GM18870 (cell line): ENCODE measurements around the gene XPR1.
A peak's percentile ranks its signal among the peaks of the same experiment; 100 is the strongest.

Experiments
- ATAC-seq: cut with Tn5 transposase; IDR thresholded peaks from one replicate; pipeline ENCODE4 v1.9.1; 2021; ENCODE audit warnings: moderate library complexity; ENCODE audit not compliant: unreplicated experiment

The XPR1 gene

DNA sequence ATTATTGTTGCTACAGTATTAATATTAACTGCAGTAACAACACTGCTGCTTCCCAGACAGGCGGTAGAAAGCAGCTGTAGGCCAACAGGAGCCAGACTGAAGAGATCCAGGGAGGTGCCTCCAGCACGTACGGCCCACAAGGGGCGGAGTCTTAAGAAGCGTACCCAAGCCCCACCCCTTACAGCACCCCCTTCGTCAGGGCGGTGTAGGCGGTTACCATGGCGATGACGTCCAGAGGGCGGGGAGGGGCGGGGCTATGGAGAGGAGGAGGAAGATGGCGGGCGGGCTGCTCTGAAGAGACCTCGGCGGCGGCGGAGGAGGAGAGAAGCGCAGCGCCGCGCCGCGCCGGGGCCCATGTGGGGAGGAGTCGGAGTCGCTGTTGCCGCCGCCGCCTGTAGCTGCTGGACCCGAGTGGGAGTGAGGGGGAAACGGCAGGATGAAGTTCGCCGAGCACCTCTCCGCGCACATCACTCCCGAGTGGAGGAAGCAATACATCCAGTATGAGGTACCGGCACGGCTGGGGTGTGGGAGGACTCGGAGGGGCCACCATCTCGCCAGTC, at the start of gene XPR1:
TSS of gene XPR1 (plus strand) at position 257 of the 560 bp plus-strand sequence. CDS start at position 437, 180 bp downstream.
- peak; percentile 89 for ATAC-seq

DNA sequence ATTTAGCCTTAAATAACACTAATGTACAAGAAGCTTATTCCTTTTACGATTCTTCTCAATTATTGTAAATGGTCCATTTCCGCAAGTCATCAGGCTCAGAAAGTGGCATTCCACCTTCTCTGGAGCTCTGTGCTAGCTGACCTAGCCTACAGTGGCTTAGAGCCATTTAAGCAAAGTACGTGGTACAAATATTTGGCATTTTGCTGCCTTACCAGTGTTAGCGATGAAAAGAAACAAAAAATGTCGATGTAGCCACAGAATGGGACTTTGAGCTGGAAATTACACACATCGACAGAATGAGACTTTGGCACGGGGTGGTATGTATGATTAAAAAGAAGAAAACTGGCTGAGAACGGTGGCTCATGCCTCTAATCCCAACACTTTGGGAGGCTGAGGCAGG, 47.0 kb upstream of the XPR1 start:
- ATAC-seq: no peak

DNA sequence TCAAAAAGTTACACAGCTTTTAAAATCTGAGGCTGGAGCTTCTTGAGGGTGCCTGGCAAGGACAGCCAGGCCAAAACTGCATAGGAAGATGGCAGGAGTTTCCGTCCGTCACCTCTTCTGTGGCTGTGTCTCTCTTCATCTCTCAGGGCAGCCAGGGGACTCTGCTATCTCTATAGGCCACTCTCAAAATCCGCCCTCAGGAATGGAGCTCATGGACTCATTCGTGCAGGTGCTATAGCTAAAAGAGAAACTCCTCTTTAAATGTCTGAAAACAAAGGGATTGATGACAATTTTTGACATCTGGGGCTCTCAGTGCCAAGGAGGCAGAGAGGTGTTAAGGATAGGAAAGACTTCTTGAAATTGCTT, 45.8 kb upstream of the XPR1 start:
- no peak for ATAC-seq

DNA sequence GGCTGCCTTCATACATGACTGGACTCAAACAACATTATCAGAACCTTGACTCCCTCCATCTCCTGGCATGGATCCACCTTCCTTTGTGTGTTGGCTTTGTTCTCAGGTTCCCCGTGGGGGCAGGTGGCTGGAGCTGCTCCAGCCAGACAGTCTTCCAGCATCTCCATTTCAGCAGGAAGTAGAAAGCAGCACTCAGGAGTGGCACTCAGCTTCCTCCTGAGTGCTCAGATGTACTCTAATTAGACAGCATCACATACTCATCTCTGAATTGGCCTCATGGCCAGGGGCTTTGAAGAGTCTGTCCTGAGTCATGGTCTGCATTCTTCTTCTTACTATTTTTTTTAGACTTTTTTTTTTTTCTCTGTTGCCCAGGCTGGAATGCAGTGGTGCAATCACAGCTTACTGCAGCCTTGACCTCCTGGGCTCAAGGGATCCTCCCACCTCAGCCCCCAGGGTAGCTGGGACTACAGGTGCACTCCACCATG, 45.1 kb upstream of the XPR1 start:
- no peak for ATAC-seq

DNA sequence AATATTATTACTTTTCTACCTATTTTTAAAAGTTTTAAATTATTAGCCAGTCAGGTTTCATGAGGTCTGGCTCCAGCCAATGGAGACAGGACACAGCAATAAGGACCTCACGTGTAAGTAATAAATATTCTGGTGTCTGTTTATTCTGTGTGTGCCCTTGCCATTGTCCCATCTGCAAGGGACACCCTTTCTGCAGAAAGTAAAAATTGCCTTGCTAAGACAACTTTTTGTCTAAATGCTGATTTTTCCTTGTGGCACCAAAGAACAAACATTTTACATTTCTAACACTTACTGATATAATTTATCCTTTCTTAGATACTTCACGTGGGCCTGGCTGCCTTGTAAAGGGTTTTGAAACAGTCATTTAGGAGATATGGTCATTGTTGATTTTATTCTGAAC, 43.7 kb upstream of the XPR1 start:
- no peak for ATAC-seq

DNA sequence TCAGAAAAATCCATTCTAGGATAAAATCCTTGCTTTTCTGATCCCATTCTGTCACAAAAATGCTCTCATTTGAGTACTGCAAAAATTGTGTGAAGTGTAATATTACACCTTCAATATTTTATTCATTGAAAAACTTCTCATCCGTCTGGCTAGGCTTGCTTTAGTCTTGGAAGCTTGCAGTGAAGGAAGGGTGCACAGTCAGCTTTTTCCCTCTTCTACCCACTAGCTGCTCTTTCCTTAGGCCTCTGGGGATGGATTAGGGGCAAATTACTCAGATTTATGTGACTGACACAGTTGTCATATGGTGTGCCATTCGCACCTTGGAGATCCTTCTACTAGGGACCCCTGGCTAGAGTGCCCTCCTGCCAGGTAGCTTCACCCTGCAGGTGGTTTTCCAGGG, 40.9 kb upstream of the XPR1 start:
- ATAC-seq: no peak

DNA sequence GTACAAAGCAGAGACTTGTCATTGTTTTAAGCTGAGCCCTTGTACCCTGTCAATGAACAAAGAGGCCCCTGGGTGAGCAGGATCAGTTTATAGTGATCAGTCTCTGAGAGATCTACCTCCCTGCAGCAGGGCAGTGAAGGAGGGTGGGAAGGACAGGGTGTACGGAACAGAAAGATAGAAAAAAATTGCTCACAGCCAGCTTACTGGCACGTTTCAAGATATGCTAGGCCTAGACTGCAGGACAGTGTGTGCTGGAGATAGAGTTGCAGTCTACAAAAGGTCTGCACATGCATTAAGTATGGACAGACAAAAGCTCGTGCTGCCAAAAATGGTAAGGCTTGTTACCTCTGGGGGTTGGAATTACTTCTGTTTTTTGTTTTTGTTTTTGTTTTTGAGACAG, 38.4 kb upstream of the XPR1 start:
- ATAC-seq: no peak

DNA sequence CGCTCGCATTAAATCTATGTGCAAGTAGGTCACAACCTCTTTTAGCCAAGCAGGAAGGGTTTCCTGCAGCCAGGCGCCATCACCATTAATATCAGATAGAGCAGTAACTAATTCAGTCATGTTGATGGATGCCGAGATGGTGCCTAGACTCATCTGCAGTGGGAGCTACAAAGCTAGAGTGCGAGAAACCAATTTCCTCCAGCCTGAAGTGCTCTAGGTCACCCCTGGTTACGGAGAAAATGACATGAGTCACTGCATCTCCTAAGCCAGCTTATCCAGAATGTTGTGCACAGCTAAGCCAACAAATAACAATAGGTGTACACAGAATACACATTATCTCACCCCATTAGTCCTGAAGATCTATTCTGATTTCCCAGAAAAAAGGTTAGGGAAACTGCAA, 37.1 kb upstream of the XPR1 start:
- no peak for ATAC-seq

DNA sequence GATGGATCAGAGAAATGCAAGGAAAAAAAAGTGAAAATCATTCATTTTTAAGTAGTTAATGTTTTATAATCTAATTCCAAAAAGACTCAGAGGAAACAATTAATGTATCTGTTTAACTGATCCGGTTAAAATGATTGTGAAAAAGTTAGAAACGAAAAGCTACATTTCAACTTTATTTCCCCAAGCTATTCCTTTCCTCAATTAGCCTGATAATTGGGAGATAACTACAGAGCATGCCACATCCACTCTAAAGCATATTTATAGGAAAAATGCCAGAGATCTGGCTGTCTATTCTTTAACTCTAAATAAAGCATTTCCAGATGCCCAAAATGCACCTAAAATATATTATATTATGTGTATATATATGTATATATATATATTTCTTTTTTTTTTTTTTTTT, 35.9 kb upstream of the XPR1 start:
- ATAC-seq: no peak

DNA sequence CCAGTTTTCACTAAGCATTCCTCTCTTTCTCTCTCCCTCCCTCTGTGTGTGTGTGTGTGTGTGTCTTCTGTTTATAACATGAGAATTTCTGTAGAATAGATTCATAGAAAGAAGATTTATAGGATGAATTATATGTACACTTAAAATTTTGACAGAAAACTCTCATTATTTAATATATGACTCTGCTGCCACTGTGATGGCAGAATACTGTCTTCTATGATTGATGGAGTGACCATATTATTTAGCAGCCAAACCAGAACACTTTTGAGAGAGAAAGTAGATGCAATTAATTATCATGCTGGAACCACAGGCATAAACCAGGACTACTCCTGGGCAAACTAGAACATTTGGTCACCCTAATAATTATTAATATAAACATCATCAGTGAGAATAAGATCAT, 34.3 kb upstream of the XPR1 start:
- no peak for ATAC-seq

DNA sequence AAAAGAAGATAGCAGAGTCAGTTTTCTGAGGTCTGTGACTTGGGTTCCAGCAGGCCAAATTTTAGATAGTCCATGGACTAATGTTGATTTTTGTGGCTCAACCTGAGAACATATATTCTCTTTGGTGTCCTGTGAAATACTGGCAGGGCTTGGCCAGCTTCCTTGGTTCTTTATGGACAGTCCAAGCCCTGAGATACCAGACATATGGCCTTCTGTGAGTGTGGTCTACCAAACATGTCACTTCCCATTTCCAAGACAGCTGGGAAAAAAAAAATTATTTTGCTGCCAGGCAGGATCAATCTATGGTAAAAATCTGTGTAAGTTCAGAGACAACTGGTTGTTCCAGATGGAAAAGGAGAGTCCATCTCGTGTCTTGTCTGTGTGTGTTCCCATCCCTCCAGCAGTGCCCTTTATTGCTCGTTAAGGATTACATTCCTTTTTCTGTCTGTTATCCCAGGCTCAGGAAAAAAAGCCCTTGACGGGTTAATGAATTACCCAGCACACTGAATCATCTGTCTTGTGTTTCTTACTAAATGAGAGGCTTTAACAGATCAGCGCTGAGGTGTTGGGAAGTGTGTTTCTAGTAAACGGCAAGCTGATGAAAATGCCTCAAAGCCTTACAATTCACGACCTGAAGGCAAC, 33.4 kb upstream of the XPR1 start:
- ATAC-seq: no peak

DNA sequence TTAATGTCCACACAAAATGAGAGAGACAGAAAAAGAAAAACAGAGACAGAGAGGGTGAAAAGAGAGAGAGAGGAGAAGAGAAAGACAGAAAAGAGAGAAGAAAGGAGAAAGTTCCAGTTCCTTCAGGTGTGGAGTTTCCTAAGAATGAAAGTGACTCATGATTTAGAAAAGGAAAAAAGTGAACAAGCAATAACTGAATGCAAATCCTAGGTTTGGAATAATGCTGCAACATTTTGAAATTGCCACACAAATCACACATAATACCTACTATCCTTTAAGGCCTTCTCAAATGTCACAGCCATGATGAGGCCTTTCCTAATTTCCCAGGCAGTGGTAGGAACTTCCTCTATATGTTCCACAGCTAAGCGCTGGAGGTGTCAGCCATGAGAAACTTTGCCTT, 31.5 kb upstream of the XPR1 start:
- no peak for ATAC-seq

DNA sequence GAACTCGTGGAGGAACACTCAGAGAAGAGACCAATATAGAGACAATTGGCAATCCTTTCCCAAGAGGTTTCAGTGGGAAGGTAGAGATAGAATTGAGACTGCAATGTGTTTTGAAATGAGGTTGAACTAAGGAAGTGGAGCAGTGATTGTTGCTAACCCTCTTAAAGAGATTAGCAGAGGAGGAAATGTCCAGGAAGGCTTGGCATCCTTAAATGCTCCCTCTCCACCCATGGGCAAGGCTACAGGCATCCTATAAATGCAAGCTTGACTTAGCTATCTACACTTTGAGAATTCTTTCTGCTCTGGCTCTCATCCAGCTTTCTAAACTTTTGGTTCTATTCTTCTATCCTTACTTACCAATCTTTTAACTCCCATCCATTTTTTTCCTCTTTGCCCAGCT, 30.3 kb upstream of the XPR1 start:
- no peak for ATAC-seq

DNA sequence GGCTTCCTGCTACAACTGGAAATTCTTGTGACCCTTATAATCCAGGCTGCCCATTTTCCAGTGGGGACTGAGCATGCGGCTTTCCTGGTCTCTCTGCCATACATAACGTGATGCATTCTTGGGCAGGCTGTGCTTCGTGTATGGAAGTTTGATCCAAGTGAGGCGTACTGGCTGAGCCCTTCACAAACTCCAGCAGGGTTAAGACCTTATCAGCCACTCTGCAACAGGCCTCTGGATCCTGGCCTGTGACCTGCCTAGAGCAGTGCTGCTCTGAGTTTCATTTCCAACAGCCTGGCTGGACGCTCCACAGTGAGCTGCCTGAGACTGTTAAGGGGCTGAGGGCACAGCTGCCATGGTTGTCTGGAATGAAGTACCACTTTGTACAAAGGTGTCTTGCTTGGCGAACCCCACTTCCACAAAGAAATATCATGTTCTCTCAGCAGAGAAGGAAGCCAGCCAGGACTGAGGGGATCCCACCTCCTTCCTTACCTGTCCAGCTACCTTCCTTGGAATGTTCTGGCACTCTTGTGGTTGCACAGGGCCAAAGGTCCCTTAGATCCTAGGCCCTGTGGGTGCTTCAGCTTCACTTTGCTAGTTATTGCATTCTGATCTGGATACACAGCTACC, 28.5 kb upstream of the XPR1 start:
- ATAC-seq: no peak

DNA sequence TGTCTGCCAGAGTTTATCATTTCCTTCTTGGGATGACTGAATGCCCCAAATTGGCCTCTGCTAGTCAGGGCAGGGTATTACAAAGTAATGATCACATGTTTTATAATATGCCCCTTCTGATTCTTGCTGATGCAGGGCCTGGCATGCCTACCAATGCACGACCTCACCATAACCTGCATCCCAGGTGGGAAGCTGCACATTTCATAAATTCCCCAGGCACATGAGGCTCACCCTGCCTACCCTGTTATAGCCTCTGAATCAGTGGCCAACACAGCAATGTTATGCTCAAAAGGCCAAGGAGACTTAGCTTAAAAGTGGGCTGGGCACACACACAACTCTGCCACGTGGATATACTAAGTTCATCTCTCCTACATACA, 28.0 kb upstream of the XPR1 start:
- ATAC-seq: no peak

DNA sequence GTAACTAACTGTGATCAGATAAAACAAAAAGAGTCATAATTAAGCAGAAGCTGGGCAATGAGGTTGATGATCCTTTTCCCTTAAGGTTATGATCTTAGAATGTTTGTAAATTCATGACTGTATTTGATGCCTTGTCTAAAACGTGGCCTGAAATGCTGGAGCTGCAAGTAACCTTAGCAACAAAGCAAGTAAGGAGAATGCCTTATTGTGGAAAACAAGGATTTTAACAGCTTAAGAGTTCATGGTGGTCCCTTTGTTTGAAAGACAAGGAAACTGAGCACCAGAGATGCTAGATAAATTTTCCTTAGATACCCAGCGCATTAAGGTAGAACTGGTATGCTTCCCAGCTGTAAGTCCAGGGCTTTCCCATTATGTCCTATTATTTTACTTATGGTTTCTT, 25.7 kb upstream of the XPR1 start:
- ATAC-seq: no peak

DNA sequence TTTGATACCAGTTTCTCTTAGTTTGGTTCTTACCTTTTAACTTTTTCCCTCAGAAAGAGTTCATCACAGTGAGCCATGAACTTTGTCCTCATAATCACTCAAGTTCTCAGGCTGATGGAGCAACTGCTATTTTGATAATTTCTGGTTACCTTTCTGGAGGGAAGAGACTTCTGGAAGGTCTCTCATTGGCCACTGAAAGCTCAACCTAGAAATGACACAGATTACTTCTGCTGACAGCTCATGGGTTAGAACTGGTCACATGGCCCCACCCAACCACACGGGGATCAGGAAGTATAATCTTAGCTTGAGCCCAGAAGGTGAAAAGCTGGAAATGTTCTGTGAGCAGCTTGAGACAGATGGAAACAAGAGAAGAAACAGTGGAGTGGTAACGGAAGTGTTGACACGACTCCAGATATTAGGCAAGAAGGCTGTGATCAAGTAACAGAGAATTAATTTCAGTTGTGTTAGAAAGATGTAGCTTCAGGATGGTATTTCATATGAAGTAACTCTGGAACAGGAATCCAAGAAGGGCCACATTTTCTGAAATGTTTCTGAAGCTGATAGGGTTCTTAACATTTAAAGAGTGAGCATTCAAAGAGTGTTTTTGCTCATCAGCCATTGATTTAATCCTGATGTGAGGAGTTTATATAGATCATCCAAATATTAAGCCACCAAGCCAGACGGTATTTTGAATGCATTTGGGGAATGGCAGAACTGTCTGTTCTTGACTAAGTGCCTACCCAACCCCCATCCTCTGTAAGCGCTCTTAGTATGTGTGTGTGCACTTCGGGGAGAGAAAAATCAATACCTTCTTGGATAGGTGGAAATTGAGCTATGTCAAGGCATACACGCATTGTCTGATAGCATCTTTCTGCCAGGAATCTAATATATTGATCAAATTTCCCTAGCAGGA, 21.9 kb upstream of the XPR1 start:
- no peak for ATAC-seq

DNA sequence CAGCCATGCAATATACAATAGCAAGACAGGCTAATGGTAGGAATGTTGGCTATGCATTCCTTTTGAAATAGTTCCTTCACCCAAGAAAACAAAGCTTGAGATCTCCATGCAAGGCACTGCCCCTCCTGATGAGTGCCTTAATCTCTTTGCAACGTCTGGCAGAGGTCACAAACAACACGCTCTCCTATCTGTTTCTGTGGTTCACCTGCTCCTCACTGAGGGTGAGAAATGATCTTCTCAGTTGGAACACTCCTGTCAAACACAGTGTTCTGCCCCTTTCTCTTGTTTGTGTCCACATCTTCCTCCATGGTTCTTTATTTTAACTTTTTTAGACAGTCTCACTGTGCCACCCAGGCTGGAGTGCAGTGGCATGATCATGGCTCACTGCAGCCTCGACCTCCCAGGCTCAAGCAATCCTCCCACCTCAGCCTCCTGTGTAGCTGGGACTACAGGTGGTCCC, 21.2 kb upstream of the XPR1 start:
- ATAC-seq: no peak

DNA sequence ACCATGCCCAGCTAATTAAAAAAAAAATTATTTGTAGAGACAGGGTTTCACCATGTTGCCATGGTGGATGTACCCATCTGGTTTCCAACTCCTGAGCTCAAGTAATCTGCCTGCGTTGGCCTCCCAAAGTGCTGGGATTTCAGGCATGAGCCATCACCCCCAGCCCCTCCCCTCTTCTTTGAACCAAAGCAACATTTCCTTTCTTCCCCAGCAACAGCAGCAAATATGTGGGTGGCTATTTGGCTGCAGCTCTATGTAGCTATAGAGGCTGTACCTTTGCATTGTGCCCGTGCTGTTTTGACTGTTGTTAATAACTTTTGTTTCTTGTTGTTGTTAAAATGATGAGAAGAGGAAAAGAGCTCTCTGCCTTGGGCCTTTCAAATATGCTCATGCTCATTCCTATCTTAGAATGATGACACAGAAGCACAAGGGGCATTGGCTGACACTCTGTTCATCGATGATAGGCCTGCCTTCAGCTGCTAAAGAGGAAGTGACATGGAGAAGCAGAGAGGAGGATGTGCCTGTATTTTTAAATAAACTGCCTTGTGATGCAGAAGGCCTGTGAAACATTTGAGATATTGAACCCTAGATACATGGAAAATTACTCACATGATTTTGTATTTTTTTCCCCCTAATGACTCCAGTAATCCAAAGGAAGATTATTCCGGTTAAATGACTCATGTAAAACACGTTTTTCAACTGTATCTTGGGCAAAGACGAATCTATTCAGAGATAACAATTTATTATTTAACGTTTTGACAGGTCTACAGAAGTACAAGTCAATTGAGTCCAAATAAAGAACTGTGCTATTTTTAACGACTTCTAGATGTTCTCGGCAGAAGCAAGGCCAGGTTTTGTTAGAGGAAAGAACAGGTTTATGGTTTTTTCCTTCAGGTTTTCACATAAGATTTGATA, 20.5 kb upstream of the XPR1 start:
- ATAC-seq: no peak

DNA sequence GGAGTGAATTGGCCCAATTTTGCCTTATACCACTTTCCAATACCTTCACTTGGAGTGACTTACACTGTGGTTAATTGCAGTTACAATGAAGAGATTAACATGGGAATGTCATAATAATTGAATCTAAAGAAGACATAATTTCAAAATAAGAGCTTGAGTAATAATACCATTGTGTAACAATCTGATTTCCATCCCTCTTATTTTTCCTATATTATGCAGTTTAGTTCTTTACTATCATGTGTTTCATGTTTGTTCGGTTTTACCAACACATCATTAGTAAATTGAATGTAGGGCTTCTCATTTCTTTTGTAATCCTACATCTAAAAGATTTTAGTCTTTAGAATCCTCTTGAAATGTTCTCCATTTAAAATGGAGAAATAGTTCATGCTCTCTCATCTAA, 19.2 kb upstream of the XPR1 start:
- ATAC-seq: no peak

DNA sequence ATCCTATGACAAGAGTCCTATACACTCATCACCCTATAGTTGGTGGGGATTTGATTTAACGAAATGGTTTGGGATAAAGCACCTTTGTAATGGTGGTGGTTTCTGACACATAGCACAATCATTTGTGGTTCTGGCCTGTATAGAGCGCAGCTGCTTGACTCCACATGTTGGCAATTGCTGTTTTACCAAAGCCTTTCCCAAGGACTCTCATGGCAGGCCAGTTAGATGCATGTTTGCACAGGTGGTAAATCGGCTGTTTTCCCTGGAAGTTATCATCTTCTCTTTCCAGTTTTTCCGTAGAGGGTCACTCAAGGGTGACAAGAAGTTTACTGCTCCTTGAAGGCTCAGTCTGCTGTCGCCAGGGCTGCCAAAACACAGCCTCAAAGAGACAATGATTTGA, 17.1 kb upstream of the XPR1 start:
- ATAC-seq: no peak
